ENCODE data around the gene S100A14. TPM values are rescaled to one million over a fixed set of nuclear protein-coding genes. Genes with fewer than 3 reads are reported as not detected.

The S100A14 gene
- total and polyA plus RNA-seq, 2 of the 13 experiments (the other 11 are each of a cell fraction or from before 2014, with no cell fraction given) = 1.4 to 7.7 TPM

GRCh38 chr1:153616144-153616916 lies at the start of gene S100A14 (continued):
- TF ChIP-seq, protein P1, sequence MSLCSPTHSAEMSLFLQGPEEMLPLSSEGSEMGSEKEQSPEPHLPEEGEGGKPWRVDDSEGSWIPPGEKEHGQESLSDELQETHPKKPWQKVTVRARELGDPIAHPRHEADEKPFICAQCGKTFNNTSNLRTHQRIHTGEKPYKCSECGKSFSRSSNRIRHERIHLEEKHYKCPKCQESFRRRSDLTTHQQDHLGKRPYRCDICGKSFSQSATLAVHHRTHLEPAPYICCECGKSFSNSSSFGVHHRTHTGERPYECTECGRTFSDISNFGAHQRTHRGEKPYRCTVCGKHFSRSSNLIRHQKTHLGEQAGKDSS (CRISPR knock-in tag; IDR thresholded peaks at IDR 0.05; ENCODE audit: borderline replicate concordance, low read depth) = peak; percentile 57; the same call in 1 of the 2 replicates
- no peak for TF ChIP-seq ZEB1 (IDR thresholded peaks at IDR 0.05; ENCODE audit: insufficient replicate concordance, low read depth)
- peak; percentile 68 for TF ChIP-seq SALL1 (CRISPR knock-in tag; IDR thresholded peaks at IDR 0.05)
- TF ChIP-seq ZBTB34 (CRISPR knock-in tag; IDR thresholded peaks at IDR 0.05) = no peak
- no peak for TF ChIP-seq ZNF616 (CRISPR knock-in tag; IDR thresholded peaks at IDR 0.05; ENCODE audit: low read depth)
- TF ChIP-seq KMT2A (CRISPR knock-in tag; IDR thresholded peaks at IDR 0.05) = no peak
- no peak; the same call in 1 of the 2 replicates for TF ChIP-seq NFKB2 (CRISPR knock-in tag; IDR thresholded peaks at IDR 0.05; ENCODE audit: borderline replicate concordance)
- TF ChIP-seq REPIN1 (CRISPR knock-in tag; IDR thresholded peaks at IDR 0.05; ENCODE audit: borderline replicate concordance, low read depth) = peak; percentile 47; the same call in 1 of the 2 replicates
- 0 out of 2 replicates have a peak, but pooled peaks have one; percentile 36 for TF ChIP-seq ZMYM4 (CRISPR knock-in tag; IDR thresholded peaks at IDR 0.05)
- TF ChIP-seq ZNF121 (CRISPR knock-in tag; IDR thresholded peaks at IDR 0.05) = 0 out of 2 replicates have a peak, but pooled peaks have one; percentile 21
- peak; percentile 32; the same call in 1 of the 2 replicates for TF ChIP-seq SAP130 (CRISPR knock-in tag; IDR thresholded peaks at IDR 0.05; ENCODE audit: low read depth)
- no peak for TF ChIP-seq ZNF510 (CRISPR knock-in tag; IDR thresholded peaks at IDR 0.05; ENCODE audit: low read depth)
- TF ChIP-seq U2AF2 (IDR thresholded peaks at IDR 0.05; ENCODE audit: low read depth, low read length) = no peak
- peak; percentile 67; the same call in 1 of the 2 replicates for TF ChIP-seq MYC (CRISPR knock-in tag; IDR thresholded peaks at IDR 0.05; ENCODE audit: borderline replicate concordance)
- no peak for TF ChIP-seq ATAD3A (CRISPR knock-in tag; IDR thresholded peaks at IDR 0.05)
- TF ChIP-seq SRSF9 (IDR thresholded peaks at IDR 0.05; ENCODE audit: borderline replicate concordance, insufficient read depth, low read depth, low read length, poor library complexity, severe bottlenecking) = no peak
- TF ChIP-seq CEBPG (CRISPR knock-in tag; IDR thresholded peaks at IDR 0.05) = peak; percentile 62; the same call in 1 of the 2 replicates
- no peak for TF ChIP-seq ZC3H13 (CRISPR knock-in tag; IDR thresholded peaks at IDR 0.05)
- peak in 1 of 2 experiments; percentile 45; a peak in 1 of 4 replicates for TF ChIP-seq ATF4 (CRISPR knock-in tag; IDR thresholded peaks at IDR 0.05)
- TF ChIP-seq, protein P2, sequence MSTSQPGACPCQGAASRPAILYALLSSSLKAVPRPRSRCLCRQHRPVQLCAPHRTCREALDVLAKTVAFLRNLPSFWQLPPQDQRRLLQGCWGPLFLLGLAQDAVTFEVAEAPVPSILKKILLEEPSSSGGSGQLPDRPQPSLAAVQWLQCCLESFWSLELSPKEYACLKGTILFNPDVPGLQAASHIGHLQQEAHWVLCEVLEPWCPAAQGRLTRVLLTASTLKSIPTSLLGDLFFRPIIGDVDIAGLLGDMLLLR (CRISPR knock-in tag; IDR thresholded peaks at IDR 0.05) = no peak
- no peak for TF ChIP-seq ZNF138 (CRISPR knock-in tag; IDR thresholded peaks at IDR 0.05; ENCODE audit: low read depth)
- no peak for TF ChIP-seq SMAD1 (CRISPR knock-in tag; IDR thresholded peaks at IDR 0.05; ENCODE audit: borderline replicate concordance, low read depth)

All from HepG2 (cell line).